Activated T-cell treated with anti-CD3 and anti-CD28 coated beads for 1 hour (primary cell): ENCODE measurements around the gene SETD1B.
"Not testable (repeated sequence)": the region's sequence is repeated elsewhere in the genome, so short reads cannot be mapped to it uniquely, and the experiment has no call there.

ENCODE experiments used
- DNase-seq: peaks from one replicate; pipeline ENCODE4 v3.0.0-alpha.2; 2020; ENCODE audit warnings: low read depth

The SETD1B gene

DNA sequence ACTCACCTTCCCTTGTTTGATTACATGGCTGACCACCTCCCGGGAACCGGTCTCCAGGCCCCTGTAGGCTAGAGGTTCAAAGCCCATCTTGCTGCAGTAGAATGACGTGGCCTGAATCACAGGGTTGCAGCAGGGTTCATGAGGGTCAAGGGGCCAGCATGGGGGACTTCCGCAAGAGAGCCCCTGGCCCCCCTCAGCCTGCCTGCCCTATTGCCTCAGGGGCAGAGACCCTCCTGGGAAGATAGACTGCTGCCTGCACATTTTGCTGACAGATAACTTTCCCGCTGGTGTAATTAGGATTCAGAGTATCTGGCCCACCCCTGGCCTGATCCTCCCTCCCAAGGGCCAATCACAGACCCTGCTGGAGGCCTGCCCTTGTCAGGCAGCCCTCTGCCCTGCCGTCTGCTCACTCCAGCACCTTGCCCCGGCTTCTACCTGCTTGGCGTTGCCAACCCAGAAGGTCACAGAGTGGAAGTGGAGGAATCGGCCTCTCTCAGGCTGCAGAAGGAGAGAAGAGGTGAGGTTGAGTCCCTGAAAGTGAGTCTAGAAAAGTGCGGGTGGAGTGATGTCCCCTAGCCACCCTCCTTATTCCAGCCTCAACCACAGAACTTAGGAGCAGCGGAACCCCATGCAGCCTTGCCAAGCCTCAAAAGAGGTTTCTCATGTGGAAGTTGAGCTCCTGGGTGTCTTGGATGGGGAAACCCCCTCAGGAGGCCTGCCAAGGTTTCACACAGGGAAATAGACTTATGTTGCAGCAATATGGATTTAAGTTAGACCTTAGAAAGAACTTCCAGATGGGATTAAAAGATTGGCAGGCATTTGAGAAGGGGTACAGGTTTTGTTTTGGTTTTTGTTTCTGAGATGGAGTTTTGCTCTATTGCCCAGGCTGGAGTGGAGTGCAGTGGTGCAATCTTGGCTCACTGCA is 53.8 kb downstream of the SETD1B start:
- no peak for DNase-seq

DNA sequence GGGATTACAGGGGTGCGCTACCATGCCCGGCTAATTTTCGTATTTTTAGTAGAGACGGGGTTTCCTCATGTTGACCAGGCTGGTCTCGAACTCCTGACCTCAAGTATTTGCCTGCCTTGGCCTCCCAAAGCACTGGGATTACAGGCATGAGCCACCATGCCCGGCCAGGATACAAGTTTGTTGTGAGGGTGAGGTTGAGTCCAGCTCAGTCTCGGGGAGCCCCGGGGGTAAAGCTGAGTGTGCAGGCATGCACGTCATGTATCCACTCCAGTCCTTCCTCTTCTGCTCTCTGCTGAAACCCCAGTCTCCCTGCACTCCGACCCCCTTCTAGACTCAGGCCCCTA is 54.5 kb downstream of the SETD1B start:
- DNase-seq, result no peak

DNA sequence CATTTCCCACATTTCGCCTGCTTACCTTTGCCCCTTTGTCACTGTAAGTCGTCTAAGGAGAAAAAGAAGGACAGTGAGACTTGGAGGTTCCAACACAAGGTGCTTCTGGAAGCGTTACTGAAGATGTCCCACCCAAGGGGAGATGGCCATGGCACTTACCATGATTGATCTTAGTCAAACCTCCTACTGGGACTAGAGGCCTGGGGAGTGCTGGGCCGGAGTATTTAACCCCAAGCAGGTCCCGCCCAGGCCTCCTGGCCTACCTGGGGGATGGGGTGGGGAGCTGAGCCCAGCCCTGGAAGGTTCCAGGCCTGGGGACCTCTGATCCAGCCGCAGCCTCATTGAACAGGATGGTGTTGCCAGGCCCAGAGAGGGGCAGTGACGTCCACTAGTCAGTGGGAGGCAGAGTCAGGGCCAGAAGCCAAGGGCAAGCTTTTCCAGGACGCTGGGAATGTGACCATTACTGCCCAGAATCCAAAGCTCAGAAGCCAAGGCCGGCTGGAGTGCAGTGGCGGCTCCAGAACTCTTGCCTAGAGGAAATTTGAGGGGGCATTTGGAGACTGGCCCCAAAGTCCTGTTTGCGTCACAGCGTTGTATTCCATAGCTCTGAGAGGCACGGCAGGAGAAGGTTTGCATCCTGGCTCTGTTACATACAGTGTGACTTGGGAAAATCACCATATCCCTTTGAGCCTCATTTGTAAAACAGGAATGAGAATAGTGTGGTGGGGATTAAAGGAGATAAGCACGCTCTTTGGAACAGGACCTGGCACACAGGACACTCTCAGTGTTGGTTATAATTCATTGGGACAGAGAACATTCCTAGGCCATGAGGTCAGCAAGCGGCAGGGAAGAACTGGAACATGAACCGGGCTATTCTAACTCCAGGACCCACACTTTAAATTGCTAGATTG is 55.1 kb downstream of the SETD1B start, which contains the start of gene HPD:
Gene HPD, minus strand, starts transcription at position 198 of the 911 bp plus-strand sequence. Its CDS starts 36 bp downstream, at position 162.
- no peak for DNase-seq

DNA sequence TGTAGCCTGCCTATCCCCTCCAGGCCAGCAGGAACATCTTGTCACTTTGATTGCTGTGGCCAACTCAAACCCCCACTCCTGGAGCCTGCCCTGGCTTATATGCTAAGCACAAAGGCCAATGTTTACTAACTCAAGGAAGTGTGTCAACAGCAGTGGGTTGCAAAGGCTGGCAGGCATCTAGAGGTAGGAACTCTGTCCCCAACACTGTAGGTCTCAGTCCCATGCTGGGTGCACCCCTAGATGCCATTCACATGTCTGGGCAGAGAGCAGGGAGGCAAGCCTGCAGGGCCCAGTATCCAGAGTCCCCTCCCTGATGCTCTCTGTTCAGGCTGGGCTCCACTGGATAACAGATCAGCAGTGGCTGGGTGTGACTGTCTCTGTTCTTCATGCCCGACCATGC is 56.4 kb downstream of the SETD1B start:
- DNase-seq, result no peak

DNA sequence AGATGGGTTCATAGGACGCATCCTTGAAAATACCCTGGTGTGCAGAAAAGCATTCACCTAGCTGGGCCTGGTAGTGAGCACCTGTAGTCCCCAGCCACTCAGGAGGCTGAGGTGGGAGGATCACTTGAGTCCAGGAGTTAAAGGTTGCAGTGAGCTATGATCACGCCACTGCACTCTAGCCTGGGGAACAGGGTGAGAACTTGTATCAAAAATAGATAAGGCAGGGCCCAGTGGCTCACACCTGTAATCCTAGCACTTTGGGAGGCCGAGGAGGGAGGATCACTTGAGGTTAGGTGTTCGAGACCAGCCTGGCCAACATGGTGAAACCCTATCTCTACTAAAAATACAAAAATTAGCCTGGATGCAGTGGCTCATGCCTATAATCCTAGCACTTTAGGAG is 56.9 kb downstream of the SETD1B start:
- DNase-seq, result not testable (repeated sequence)

DNA sequence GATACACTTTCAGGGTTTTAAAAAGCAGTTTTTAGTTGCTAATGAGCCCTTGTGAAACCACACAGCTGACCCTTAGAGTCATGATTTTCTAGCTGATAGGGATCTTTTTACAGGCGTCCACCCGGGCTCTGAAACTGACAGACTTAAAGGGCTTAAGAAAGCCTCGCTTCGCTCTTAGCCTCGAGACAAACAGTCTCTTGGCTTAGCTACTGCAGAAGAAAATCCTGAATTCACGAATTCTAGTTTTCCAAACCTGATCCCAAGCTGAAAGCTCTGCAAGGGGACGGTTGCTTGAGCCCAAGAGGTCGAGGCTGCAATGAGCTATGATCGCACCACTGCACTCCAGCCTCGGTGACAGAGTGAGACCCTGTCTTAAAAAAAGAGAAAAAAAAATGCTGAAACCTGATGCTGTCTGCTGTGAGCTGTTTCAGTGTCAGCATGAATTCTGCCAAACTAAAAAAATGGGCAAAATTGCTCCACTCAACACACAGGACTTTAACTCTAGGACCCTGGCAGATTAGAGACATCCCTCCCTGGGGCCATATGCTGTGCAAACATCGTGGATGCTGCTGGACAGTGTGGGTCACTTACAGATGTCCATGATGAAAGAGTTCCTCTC is 57.9 kb downstream of the SETD1B start:
- no peak for DNase-seq

DNA sequence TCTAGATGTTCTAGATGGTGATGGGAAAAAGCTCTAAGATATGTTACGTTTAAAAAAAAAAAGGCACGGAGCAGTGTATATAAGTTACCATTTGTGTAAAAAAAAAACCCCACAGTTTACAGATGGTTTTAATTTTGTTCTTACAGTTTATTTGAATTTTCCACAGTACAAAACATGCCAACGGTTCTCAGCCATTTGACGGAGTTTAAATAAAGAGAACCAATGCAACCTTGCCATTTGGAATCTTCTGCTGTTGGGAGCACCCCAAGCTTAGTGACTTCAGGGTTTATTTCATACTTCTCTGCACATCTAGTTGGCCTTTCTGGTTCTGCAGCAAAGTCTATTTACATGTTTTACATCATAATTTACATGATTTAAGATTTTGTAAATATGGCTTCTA is 62.5 kb downstream of the SETD1B start:
- no peak for DNase-seq

DNA sequence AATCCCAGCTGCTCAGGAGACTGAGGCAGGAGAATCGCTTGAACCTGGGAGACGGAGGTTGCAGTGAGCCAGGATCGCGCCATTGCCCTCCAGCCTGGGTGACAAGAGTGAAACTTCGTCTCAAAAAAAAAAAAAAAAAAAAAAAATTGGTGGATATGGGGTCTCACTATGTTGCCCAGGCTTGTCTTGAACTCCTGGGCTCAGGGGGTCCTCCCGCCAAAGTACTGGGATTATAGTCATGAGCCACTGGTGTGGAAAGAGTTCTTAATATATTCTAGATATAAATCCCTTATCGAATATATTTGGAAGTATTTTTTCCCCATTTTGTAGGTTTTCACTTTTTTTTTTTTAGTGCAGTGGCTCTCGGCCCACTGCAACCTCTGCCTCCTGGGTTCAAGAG is 65.4 kb downstream of the SETD1B start:
- not testable (repeated sequence) for DNase-seq

DNA sequence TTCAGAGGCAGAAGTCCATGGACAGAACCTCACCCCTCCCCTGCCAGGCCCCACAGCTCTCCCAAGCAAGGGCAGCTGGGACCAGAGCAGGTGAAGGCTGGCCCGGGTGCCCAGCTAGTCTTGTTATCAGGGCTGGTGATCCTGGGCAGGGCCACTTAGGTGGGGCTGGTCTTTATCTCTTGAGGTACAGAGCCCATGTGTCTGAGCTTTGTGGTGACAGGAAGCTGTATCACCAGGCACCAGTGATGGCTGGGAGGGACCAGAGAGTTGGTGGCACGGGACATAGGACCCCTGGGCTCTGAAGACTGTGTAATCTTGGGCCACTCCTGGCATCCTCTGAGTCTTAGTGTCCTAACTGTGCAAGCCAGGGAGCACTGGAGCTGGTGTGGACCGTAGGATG is 67.7 kb downstream of the SETD1B start:
- no peak for DNase-seq

DNA sequence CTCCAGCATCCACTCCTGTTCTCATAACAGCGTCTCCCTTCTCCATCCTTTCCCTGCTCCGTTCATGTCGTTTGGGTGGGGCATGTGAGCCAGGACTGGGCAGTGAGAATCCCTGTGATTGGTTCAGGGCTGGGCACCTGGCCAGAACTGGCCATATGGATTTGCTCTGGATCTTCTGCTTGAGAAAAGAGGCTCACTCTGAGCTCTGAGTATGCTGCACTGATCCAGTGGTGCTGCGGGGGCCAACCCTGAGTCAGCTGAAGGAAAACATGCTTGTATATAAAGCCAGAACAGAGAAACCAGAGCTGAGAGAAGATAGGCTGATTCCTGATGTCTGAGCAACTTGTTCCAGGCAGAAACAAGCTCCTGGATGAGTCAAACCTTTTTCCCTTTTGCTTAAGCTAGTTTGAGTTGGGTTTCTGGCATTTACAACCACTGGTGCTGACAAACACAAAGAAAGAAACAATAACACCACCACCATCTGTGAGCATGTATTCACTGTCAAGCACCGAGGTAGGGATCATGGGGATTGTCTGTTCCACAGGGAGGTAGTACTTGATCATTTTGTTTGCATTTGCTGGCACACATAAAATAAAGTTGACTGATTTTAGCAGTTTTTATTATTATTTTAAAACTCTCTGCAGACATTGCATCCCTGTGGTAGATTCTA is 68.9 kb downstream of the SETD1B start:
- no peak for DNase-seq

DNA sequence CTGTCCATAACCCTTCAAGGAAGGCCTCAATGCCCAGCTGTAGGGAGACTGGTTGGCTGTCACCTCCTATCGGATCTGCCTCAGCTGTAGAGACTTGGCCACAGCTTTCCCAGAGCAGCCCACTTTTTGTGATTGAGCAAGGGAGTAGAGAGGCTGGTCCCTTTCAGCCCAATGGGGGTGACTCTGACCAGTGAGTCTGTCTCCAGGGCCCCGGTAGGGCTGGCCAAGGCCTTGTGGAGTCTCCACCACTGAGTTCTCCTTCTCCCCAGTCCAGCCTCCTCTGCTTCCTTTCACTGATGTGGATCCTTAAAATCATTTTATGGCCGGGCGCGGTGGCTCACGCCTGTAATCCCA is 69.4 kb downstream of the SETD1B start:
- no peak for DNase-seq

DNA sequence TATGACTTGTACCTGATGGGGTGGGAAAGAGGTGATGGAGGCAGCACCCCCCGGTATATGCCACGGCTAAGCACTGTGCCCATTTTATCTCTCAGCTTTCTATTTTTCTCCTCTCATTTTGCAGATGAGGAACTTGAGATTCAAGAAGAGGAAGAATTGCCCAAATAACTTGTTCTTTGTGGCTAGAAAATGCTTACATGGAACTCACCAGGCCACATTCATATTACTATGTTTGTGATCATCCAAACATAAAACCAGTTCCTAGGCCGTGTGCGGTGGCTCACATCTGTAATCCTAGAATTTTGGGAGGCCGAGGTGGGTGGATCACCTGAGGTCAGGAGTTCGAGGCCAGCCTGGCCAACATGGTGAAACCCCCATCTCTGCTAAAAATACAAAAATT is 70.3 kb downstream of the SETD1B start:
- DNase-seq, result no peak

DNA sequence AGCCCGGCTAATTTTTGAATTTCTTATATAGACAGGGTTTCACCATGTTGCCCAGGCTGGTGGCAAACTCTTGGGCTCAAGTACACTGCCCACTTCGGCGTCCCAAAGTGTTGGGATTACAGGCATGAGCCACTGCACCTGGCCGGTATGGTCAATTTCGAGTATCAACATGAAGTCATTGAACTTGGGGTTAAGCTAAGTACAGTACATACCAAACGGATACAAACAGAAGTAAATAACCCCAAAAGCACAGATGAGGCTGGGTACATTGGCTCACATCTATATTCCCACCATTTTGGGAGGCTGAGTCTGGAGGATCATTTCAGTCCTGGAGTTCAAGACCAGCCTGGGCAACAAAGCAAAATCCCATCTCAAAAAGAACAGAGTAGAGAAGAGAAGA is 71.8 kb downstream of the SETD1B start:
- no peak for DNase-seq

DNA sequence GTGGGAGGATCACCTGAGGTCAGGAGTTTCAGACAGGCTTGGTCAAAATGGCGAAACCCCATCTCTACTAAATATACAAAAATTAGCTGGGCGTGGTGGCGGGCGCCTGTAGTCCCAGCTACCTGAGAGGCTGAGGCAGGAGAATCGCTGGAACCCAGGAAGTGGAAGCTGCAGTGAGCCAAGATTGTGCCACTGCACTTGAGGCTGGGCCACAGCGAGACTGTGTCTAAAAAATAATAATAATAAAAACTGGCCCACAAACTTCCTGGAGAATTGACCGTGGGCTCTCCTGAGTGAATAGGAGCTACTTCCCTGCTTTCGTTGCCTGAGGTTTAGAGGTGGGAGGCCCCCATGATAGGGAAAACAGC is 72.3 kb downstream of the SETD1B start:
- not testable (repeated sequence) for DNase-seq
